NCI-H748 treated with DMSO at 0.1 percent for 48 hours (cell line): ENCODE measurements around the gene MOSPD3.
"Not testable (repeated sequence)": the region's sequence is repeated elsewhere in the genome, so short reads cannot be mapped to it uniquely, and the experiment has no call there.

Source experiments
- DNase-seq: peaks from one replicate; lab custom pipeline; 2025; lab: John Stamatoyannopoulos, UW

MOSPD3 gene

DNA sequence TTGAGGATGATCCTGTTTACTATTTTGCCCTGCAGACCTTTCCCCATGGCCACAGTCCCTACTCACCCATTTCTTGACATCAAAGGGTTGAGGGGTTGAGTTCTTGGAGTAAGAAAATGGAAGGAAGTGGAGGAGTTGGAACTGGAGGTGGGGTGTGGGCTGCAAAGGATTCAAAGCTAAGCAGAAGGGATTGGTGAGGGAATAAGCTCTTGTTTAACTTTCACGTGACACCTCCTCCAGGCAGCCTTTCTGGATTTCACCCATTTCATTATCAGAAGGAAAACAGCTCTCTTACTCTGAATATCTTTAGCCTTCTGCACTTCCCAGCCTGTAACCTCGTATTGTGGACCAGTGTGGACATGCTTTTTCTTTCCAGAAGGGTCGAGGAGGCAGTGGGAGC is 13.7 kb downstream of the MOSPD3 start:
- no peak for DNase-seq

DNA sequence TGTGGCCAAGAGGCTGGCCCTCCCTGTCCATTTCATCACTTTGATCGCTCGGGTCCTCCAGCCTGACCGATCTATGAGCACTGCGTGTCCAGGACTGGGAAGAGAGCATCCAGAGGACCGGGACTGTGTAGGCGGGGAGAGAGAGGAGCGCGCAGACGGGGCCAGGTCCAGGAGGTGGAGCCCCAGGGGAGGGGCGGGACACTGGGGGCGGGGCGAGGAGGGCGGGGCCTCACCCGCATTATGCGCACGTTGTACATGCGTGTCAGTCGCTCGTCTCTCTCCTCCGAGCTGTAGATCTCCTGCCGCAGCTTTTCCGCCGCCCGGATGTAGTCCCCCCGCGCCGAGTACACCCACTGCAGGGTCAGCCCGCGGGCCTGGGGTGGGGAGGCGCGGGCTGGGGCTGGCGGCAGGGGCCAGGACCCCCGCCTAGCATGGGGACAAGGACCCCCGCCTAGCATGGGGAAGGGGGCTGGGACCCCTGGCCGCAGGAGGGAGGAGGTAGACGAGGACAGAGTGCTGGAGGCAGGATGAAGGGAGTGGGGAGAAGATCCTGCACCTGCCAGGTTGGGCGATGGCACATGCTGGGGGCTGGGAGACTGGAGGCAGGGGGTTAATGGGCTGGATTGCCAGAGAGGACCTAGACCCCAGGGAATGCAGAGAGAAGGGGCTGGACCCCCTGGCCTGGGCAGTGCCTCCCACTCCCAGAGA is 14.3 kb downstream of the MOSPD3 start:
- peak; percentile 73 for DNase-seq

DNA sequence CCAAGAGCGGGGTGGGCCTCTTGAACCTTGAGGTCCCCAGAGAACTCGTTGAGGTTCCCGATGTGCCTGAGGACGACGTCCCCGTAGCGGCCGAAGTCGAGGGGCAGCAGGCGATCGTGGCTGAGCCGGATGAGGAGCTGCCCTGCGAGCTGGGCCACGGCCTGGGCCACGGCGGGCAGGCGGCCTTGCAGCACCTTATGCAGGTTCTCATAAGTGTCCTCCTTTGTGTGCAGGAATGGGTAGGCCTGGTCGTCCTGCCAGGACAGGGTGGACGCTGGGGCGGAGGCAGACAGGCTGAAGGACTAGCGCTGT is 14.9 kb downstream of the MOSPD3 start:
- DNase-seq, result no peak

DNA sequence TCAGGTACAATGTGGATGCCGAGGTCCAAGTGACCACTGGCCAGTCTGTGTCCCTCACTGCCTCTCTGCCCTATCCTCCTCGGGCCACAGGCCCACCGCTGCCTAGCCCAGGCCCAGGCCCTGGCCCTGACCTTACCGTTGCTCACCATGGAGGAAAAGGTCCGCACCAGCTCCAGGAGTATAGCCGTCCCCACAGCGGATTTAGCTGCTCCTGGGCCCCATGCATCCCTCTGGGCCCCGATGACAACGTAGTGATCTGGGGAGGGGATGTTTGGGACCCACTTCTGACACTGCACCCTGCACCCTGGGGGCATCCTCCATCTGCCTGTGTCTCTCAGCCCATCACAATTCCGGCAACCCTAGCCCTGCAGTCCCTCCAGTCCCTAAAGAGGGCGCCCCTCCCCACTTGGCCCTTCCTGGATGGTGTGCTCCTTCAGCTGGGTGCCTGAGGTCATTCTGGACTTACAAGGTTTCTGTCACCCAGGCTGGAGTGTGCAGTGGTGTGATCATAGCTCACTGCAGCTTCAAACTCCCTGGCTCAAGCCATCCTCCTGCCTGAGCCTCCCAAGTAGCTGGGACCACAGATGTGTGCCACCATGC is 16.9 kb downstream of the MOSPD3 start:
- peak; percentile 5 for DNase-seq

DNA sequence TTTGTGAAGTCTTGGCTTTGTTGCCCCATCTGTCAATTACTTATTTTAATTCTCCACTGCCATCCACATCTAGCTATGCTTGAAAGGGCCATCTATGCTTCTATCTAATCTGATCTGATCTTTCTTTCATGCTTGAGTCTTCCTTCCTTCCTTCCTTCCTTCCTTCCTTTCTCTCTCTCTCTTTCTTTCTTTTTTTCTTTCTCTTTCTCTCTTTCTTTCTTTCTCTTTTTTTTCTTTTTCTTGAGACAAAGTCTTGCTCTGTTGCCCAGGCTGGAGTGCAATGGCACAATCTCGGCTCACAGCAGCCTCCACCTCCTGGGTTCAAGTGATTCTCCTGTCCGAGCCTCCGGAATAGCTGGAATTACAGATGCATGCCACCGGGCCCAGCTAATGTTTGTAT is 17.7 kb downstream of the MOSPD3 start:
- no peak for DNase-seq

DNA sequence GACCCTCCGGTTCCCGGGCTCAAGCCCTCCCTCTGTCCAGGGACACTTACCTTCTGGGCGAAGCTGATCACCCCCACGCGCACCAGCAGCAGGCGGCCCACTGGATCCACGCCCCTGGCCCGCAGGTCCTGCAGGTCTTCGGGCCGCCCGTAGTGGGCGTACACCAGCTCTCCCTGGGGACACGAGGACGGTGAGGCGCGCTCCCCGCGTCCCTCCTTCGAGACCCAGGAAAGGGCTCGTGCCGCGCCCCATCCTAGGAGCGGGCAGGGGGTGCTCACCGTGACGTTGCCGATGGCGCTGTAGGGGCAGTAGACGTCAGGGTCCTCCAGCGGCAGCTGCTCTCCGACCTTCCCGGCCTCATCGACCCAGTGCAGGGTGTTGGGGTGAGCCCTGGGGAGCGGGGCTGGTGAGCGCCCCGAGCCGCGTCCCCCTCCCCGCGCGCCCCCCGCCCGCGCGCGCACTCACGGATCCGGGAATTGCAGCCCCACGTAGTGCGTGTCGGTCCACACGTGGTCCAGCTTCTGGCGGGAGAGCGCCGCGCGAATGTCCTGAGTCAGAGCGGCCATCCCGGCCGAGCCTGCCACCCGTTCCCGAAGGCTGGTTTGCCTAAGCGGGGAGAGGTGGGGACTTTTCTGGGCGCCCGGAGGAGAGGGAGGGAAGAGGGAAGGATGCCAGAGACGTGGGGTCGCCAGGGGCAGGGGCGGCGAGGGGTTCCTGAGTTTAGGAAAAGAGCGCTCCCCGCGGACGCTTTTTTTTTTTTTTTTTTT is 20.8 kb downstream of the MOSPD3 start:
- DNase-seq, result no peak

DNA sequence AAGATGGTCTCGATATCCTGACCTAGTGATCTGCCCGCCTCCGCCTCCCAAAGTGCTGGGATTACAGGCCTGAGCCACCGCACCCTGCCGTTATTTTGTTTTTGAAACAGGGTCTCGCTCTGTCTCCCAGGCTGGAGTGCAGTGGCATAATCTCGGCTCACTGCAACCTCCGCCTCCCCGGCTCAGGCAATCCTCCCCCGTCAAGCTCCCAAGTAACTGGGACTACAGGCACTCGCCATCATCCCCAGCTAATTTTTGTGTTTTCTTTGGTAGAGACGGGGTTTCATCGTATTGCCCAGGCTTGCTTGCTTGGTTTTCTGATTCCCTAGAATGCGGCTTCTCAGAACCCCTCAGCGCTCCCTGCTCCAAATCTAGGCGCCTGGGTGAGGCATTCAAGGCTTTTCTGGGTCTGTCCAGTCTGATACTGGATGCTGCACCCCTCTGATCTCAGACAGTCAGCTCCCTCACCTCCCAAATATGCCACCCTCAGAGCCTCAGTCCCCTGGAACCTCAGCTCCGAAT is 27.7 kb downstream of the MOSPD3 start:
- DNase-seq, result no peak

GRCh38 chr7:100640517-100641440 is 28.4 kb downstream of the MOSPD3 start:
- DNase-seq, result no peak

- no peak for DNase-seq
These were observed 29.1 kb downstream of the MOSPD3 start, which contains the start of gene TFR2 for GRCh38 chr7:100641463-100641859. TSS of gene TFR2 (minus strand) at chr7:100641552. CDS start at chr7:100641509, 43 bp downstream.

DNA sequence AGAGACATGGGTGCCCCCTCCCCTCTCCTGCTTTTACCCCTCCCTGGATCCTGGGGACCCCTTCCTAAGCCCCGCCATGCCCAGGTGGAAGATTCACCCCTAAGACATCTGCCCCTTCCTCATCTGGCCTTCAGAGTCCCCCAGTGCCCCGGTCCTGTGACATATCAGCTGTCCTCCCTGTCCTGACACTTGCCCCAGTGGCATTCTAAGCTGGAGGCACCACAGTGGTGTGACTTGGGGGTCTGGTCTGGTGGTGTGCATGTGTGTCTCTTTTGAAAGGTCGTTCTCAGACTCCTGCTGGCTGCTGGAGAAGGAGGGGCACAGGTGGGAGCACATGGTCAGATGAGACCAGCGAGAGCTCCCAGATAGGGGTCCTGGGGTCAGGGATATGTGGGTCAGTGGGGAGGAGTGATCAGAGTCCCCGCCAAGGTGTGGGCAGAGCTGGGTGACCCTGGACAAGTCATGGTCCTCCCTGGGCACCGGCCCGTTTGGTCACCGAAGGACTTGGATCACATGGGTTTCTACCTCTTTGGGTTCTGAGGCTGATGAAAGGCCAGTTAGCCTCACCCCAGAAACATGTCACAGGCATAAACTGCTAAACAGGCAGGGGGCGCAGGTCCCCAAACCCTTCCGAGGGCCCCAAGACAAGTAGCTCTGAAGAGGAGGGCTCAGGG is 29.7 kb downstream of the MOSPD3 start:
- DNase-seq, result no peak

DNA sequence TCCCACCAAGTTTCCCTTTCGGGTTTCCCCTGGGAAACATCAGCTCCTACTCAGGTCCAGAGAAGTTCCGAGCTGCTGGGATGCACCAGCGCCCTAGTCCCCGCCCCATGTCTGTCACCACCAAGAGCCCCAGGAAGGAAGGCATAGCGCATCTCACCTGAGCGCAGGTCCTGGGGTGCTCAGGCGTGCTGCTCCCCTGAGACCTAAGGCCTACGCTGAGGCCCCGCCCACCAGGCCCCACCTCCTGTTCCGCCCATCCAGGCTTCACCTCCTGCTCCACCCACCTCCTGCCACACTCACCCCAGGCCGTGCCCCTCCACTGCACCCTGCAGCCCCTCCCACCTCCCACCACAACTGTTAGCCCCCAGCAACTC is 30.2 kb downstream of the MOSPD3 start:
- DNase-seq, result no peak

GRCh38 chr7:100649826-100650565 is 37.7 kb downstream of the MOSPD3 start:
- DNase-seq, result no peak

- no peak for DNase-seq
These were observed 42.8 kb downstream of the MOSPD3 start for GRCh38 chr7:100654908-100655831.

- DNase-seq, result peak; percentile 69
These were observed 43.8 kb downstream of the MOSPD3 start, which contains the start of gene ACTL6B for GRCh38 chr7:100655908-100656674. TSS of gene ACTL6B (minus strand) at chr7:100656448. CDS start at chr7:100656354, 94 bp downstream.

DNA sequence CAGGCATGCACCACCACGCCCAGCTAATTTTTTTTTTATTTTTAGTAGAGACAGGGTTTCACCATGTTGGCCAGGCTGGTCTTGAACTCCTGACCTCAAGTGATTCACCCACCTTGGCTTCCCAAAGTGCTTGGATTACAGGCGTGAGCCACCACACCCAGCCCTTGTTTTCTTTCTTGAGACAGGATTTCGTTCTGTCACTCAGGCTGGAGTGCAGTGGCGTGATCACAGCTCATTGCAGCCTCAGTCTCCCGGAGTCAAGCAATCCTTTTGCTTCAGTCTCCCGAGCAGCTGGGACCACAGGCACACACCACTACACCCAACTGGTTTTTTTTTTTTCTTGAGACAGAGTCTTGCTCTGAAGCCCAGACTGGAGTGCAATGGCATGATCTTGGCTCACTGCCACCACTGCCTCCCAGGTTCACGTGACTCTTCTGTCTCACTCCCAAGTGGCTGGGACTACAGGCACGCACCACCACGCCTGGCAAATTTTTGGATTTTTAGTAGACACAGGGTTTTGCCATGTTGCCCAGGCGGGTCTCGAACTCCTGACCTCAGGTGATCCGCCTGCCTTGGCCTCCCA is 49.9 kb downstream of the MOSPD3 start:
- not testable (repeated sequence) for DNase-seq
